Measurements from ENCODE around the gene CFAP300.

The CFAP300 gene

DNA sequence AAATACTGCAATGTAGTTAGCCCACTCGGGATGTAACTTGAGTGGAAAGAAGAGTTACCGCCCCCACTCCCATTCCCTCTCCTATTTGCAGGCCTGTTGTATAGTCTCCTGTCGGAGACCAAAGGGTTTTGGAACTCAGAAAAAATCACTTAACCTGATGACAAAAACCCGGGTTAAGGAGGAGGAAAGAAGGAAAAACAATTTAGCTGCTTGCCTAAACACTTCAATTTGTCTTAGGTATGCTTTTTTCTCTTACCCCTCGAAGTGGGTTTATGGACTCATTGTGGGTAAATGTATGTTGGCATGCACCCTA, 65.2 kb downstream of the CFAP300 start:
- Histone ChIP-seq H3K4me1 (ENCODE audit: insufficient read depth, low read length) (peaks cover 39% of the 10 kb centered on the region), H3K9me3 (ENCODE audit: low read length) (no peaks in the 10 kb centered on the region), H3K27me3 (ENCODE audit: control insufficient read depth in 1 of 2, insufficient read depth in 2 of 2, low read length in 2 of 2) (no peaks in the 10 kb centered on the region), H3K36me3 (ENCODE audit: insufficient read depth, low read length) (no peaks in the 10 kb centered on the region), H3K4me3 (ENCODE audit: low read depth in 1 of 2, low read length in 2 of 2) (peak overlapping the region; percentile 78 to 91), H3K9ac (ENCODE audit: low read length) (peak overlapping the region; percentile 92), H3K27ac (ENCODE audit: low read depth, low read length) (peak overlapping the region; percentile 95)

DNA sequence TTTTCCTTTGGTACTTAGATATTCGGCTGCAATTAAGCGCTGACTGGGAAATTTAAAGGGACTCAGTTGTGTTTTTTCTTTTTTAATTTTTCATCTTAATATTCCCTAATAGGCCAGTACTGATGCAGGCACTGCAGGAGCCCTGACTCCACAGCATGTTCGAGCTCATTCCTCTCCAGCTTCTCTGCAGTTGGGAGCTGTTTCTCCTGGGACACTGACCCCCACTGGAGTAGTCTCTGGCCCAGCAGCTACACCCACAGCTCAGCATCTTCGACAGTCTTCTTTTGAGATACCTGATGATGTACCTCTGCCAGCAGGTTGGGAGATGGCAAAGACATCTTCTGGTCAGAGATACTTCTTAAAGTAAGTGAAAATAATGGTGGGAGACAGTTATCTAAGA, 66.8 kb downstream of the CFAP300 start:
- Histone ChIP-seq H3K27me3 (ENCODE audit: control insufficient read depth in 1 of 2, insufficient read depth in 2 of 2, low read length in 2 of 2) (no peaks in the 10 kb centered on the region), H3K27ac (ENCODE audit: low read depth, low read length) (no peak overlapping the region), H3K9me3 (ENCODE audit: low read length) (no peaks in the 10 kb centered on the region), H3K9ac (ENCODE audit: low read length) (no peak overlapping the region), H3K36me3 (ENCODE audit: insufficient read depth, low read length) (no peaks in the 10 kb centered on the region), H3K4me3 (ENCODE audit: low read depth in 1 of 2, low read length in 2 of 2) (no peak overlapping the region), H3K4me1 (ENCODE audit: insufficient read depth, low read length) (peaks cover 53% of the 10 kb centered on the region)

DNA sequence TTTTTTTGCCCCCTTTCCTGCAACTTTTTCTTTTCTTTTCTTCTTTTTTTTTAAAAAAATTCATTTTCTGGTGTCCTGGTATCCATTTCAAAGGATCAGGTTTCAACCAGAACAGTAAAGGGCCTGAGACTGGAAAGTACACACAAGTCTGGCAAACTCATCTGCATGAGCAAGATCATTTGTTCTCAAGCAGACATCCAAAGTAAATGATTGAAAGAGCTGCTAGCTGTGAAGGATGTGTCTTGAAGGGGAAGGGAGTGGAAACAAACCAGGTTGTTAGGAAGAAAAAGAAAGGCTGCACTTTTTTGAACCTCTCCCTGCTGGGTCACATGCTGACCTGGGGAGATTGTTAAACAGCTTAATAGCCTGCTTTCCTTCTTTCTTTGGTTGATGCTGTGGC, 68.3 kb downstream of the CFAP300 start:
- no peak overlapping the region for H3K27ac ChIP-seq (ENCODE audit: low read depth, low read length)
- H3K4me3 ChIP-seq (ENCODE audit: low read depth in 1 of 2, low read length in 2 of 2), result no peak overlapping the region
- no peaks in the 10 kb centered on the region for H3K27me3 ChIP-seq (ENCODE audit: control insufficient read depth in 1 of 2, insufficient read depth in 2 of 2, low read length in 2 of 2)
- no peak overlapping the region for H3K9ac ChIP-seq (ENCODE audit: low read length)
- H3K36me3 ChIP-seq (ENCODE audit: insufficient read depth, low read length), result no peaks in the 10 kb centered on the region
- peaks cover 57% of the 10 kb centered on the region for H3K4me1 ChIP-seq (ENCODE audit: insufficient read depth, low read length)
- no peaks in the 10 kb centered on the region for H3K9me3 ChIP-seq (ENCODE audit: low read length)

DNA sequence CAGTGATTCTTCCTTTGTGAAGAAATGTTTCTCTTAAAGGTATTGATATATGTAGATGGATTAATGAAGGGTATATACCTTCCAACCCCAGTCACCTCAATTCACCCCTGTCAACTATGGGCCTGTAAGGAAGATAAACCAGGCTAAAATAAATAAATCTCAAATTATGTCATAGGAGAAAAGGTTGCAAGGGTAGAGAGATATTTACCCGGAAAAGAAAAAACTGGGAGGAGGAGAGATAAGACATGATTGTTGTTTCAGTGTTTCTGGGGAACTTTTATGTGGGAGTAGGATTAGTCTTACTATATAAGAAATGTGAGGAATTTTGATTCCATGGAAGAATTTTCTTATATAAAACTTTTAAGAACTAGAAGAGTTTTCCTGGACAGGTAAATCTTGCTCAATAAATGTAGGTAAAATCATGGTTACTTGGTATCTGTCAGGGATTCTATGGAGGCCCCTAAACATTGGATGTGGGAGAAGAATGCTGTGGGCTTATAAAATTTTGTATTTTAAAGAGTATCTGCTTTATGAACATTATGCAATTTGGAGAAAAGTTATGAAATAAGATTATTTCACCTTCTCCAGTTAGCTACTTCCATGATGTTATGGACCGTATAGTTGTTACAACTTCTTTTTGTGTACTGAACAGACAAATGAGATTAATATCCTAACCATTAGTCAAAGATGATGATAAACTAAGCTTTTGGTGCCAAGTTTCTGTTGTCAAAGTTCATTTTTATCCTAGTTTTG, 69.4 kb downstream of the CFAP300 start:
- peaks cover 59% of the 10 kb centered on the region for H3K4me1 ChIP-seq (ENCODE audit: insufficient read depth, low read length)
- no peak overlapping the region for H3K4me3 ChIP-seq (ENCODE audit: low read depth in 1 of 2, low read length in 2 of 2)
- no peak overlapping the region for H3K9ac ChIP-seq (ENCODE audit: low read length)
- H3K27ac ChIP-seq (ENCODE audit: low read depth, low read length), result no peak overlapping the region
- no peaks in the 10 kb centered on the region for H3K27me3 ChIP-seq (ENCODE audit: control insufficient read depth in 1 of 2, insufficient read depth in 2 of 2, low read length in 2 of 2)
- H3K36me3 ChIP-seq (ENCODE audit: insufficient read depth, low read length), result no peaks in the 10 kb centered on the region
- no peaks in the 10 kb centered on the region for H3K9me3 ChIP-seq (ENCODE audit: low read length)

DNA sequence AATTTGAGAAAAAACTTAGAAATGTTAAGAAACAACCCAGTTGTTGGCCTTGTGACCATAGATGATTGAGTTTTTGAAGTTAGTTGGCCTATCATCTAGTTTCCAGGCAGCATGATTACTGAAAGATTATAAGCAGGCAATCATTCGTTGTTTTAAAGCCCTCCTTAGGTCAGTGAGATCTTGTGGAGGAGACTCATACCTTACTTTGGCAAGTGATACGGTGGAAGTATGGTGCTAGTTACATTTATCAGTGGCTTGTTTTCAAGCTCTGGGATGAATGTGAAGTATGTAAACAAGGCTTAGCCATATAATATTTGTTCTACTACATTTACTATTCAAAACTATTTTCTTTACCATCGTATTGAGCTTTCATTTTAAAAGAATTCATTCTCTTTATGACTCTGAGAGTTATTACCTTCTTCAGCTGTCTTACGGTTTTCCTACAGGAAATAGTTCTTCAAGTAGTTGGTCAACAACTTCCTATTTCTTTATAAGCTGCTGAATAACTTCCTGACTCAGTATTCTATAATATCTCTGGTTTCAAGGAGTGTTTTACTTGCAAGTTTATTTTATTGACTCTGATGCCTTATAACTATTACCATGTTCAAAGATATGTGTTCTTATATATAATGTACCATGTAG, 70.4 kb downstream of the CFAP300 start:
- H3K36me3 ChIP-seq (ENCODE audit: insufficient read depth, low read length), result no peaks in the 10 kb centered on the region

DNA sequence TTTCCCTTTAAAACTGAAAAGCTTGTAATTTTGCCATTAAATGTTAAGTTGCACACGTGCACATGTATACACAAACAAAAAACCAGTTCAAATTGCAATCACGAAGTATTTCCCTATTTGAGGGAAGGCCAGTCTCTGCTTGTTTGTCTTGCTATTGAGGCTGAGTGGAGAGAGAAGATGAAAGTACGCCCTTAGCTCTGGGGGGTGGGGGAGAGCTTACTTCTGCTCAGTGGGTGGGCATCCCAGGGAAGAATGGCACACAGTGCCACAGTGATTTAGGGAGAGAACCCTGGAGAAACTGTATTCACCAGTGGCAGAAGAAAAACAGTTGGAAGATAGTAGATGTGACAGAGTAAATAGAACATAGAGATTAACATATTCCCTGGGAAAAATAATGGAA, 71.7 kb downstream of the CFAP300 start:
- Histone ChIP-seq H3K4me1 (ENCODE audit: insufficient read depth, low read length) (peaks cover 53% of the 10 kb centered on the region), H3K9me3 (ENCODE audit: low read length) (no peaks in the 10 kb centered on the region), H3K27ac (ENCODE audit: low read depth, low read length) (no peak overlapping the region), H3K36me3 (ENCODE audit: insufficient read depth, low read length) (no peaks in the 10 kb centered on the region), H3K27me3 (ENCODE audit: control insufficient read depth in 1 of 2, insufficient read depth in 2 of 2, low read length in 2 of 2) (no peaks in the 10 kb centered on the region), H3K9ac (ENCODE audit: low read length) (no peak overlapping the region), H3K4me3 (ENCODE audit: low read depth in 1 of 2, low read length in 2 of 2) (no peak overlapping the region)

More for the DNA sequence above, 70.4 kb downstream of the CFAP300 start:
- H3K9ac ChIP-seq (ENCODE audit: low read length), result no peak overlapping the region
- no peaks in the 10 kb centered on the region for H3K27me3 ChIP-seq (ENCODE audit: control insufficient read depth in 1 of 2, insufficient read depth in 2 of 2, low read length in 2 of 2)
- H3K4me3 ChIP-seq (ENCODE audit: low read depth in 1 of 2, low read length in 2 of 2), result peak overlapping the region in 1 of 2 donors; percentile 12
- H3K27ac ChIP-seq (ENCODE audit: low read depth, low read length), result no peak overlapping the region
- peaks cover 59% of the 10 kb centered on the region for H3K4me1 ChIP-seq (ENCODE audit: insufficient read depth, low read length)
- no peaks in the 10 kb centered on the region for H3K9me3 ChIP-seq (ENCODE audit: low read length)

DNA sequence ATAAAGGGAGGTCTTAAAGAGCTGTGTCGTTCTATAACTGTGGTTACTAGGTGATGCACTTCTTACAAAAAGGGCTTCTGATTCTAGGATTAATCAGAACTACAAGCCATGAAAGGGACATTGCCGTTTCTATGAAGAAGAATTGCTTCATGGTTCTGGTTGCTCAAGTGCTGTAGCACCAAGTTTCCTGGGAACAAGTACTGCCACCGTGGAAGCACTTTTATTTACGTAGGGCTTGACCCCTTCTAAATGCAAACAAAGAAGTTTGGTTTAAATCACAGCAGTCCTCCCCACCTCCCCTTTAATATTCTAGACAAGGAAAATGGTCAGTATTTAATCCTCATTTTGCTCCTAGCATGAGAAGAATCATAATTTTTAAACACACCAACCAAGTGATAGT, 72.8 kb downstream of the CFAP300 start:
- Histone ChIP-seq H3K4me3 (ENCODE audit: low read depth in 1 of 2, low read length in 2 of 2) (no peak overlapping the region), H3K27ac (ENCODE audit: low read depth, low read length) (no peak overlapping the region), H3K9me3 (ENCODE audit: low read length) (no peaks in the 10 kb centered on the region), H3K27me3 (ENCODE audit: control insufficient read depth in 1 of 2, insufficient read depth in 2 of 2, low read length in 2 of 2) (no peaks in the 10 kb centered on the region), H3K4me1 (ENCODE audit: insufficient read depth, low read length) (peaks cover 50% of the 10 kb centered on the region), H3K36me3 (ENCODE audit: insufficient read depth, low read length) (no peaks in the 10 kb centered on the region), H3K9ac (ENCODE audit: low read length) (no peak overlapping the region)

DNA sequence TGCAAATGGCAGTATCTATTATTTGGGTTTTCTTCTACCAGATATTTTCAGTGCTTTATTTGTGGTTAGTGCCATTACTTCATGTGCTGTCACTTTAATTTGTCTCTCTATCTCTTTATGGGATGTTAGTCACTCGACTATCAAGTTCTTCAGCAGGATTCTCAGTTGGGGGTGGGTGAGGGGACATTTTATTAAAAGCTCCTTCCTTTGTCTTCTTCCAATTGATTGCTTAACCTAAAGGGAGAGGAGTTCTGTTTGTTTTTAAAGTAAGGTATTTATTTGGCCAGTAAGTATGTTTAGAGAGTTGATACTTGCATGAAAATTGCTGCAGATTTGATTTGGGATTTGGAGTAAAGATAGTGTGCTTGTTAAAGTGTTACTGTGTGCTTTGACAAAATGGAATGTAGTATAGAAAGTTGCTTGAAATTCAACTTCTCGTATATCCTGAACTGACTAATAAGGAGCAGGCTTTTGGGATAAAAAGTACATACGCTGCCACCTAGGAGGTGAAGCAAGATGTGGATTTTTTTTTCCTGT, 73.3 kb downstream of the CFAP300 start:
- Histone ChIP-seq H3K27me3 (ENCODE audit: control insufficient read depth in 1 of 2, insufficient read depth in 2 of 2, low read length in 2 of 2) (no peaks in the 10 kb centered on the region), H3K27ac (ENCODE audit: low read depth, low read length) (no peak overlapping the region), H3K36me3 (ENCODE audit: insufficient read depth, low read length) (no peaks in the 10 kb centered on the region), H3K4me1 (ENCODE audit: insufficient read depth, low read length) (peaks cover 48% of the 10 kb centered on the region), H3K9me3 (ENCODE audit: low read length) (no peaks in the 10 kb centered on the region), H3K9ac (ENCODE audit: low read length) (no peak overlapping the region), H3K4me3 (ENCODE audit: low read depth in 1 of 2, low read length in 2 of 2) (no peak overlapping the region)

DNA sequence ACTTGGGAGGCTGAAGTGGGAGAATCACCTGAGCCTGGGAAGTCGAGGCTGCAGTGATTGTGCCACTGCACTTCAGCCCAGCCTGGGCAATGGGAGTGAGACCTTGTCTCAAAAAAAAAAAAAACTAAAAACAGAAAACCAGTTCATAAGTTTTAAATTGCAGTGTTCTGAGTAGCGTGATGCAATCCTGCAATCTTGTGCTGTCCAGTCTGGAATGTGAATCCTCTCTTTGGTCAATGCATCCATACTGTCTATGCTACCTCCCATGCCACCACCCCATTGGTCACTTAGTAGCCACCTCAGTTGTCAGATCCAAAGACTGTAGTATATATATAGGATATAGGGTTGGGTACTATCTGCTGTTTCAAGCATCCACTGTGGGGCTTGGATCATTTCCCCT, 74.1 kb downstream of the CFAP300 start:
- peaks cover 40% of the 10 kb centered on the region for H3K4me1 ChIP-seq (ENCODE audit: insufficient read depth, low read length)
- no peaks in the 10 kb centered on the region for H3K27me3 ChIP-seq (ENCODE audit: control insufficient read depth in 1 of 2, insufficient read depth in 2 of 2, low read length in 2 of 2)
- no peak overlapping the region for H3K27ac ChIP-seq (ENCODE audit: low read depth, low read length)

More for the DNA sequence above, 74.1 kb downstream of the CFAP300 start:
- Histone ChIP-seq H3K4me3 (ENCODE audit: low read depth in 1 of 2, low read length in 2 of 2) (no peak overlapping the region), H3K9me3 (ENCODE audit: low read length) (no peaks in the 10 kb centered on the region), H3K36me3 (ENCODE audit: insufficient read depth, low read length) (peaks cover under 1% of the 10 kb centered on the region), H3K9ac (ENCODE audit: low read length) (no peak overlapping the region)

Measured in muscle layer of colon (tissue), 2 donors.